Neural cell (in vitro differentiated cells): ENCODE data around the gene PDE1C. TPM values are rescaled to one million over a fixed set of nuclear protein-coding genes. Genes with fewer than 3 reads are reported as not detected.

Source experiments
- H2AFZ ChIP-seq: fragments of 200-600, 300-800 bp; sonication (generic), shearing (Covaris generic); 2 replicates; pipeline ENCODE4 v1.6.0; 2014; ENCODE audit warnings: low read depth, mild to moderate bottlenecking, antibody characterized with exemption, low read length, moderate library complexity
- H3F3A ChIP-seq: fragments of 200-600 bp; shearing (Covaris generic); 2 replicates; pipeline ENCODE4 v1.6.1; 2016; ENCODE audit warnings: mild to moderate bottlenecking, moderate library complexity, mixed read lengths, antibody characterized with exemption, low read length; ENCODE audit not compliant: insufficient read depth, poor library complexity, severe bottlenecking
- H3K27ac ChIP-seq: fragments of 200-600, 300-800 bp; sonication (generic), shearing (Covaris generic); 2 replicates; pipeline ENCODE4 v1.5.1; 2014; ENCODE audit warnings: mild to moderate bottlenecking, low read length, moderate library complexity
- H3K27me3 ChIP-seq: fragments of 300-800, 200-600 bp; sonication (generic), shearing (Covaris generic); 2 replicates; pipeline ENCODE4 v1.6.0; 2014; ENCODE audit warnings: mild to moderate bottlenecking, low read depth, low read length, moderate library complexity; ENCODE audit not compliant: insufficient read depth
- H3K36me3 ChIP-seq: fragments of 300-800, 200-600 bp; sonication (generic), shearing (Covaris generic); 2 replicates; pipeline ENCODE4 v1.5.1; 2014; ENCODE audit warnings: mild to moderate bottlenecking, antibody characterized with exemption, low read length, moderate library complexity; ENCODE audit not compliant: insufficient read depth
- H3K4me2 ChIP-seq: fragments of 300-800, 200-600 bp; sonication (generic), shearing (Covaris generic); 2 replicates; pipeline ENCODE4 v1.6.0; 2014; ENCODE audit warnings: mild to moderate bottlenecking, low read length
- H3K4me3 ChIP-seq: fragments of 300-800, 200-600 bp; sonication (generic), shearing (Covaris generic); 2 replicates; pipeline ENCODE4 v1.5.1; 2014; ENCODE audit warnings: mild to moderate bottlenecking, low read length, moderate library complexity
- H3K79me2 ChIP-seq: fragments of 200-600 bp; shearing (Covaris generic); replicated peaks from 2 replicates; pipeline ENCODE4 v1.6.0; 2014; ENCODE audit warnings: mild to moderate bottlenecking, low read length, moderate library complexity; ENCODE audit not compliant: insufficient read depth
- H3K9ac ChIP-seq: fragments of 300-800, 200-600 bp; sonication (generic), shearing (Covaris generic); 2 replicates; pipeline ENCODE4 v1.6.1; 2016; ENCODE audit warnings: mild to moderate bottlenecking, low read length, mixed read lengths
- H3K9me2 ChIP-seq: fragments of 200-600 bp; shearing (Covaris generic); 2 replicates; pipeline ENCODE4 v1.6.1; 2016; ENCODE audit warnings: mild to moderate bottlenecking, low read length, mixed read lengths; ENCODE audit not compliant: insufficient read depth
- H3K9me3 ChIP-seq: fragments of 200-600, 300-800 bp; sonication (generic), shearing (Covaris generic); 2 replicates; pipeline ENCODE4 v1.6.1; 2016; ENCODE audit warnings: mild to moderate bottlenecking, mixed run types, low read length, moderate library complexity, mixed read lengths
- H4K20me1 ChIP-seq: fragments of 200-600 bp; shearing (Covaris generic); 2 replicates; pipeline ENCODE4 v1.6.1; 2016; ENCODE audit warnings: mild to moderate bottlenecking, mixed run types; ENCODE audit not compliant: insufficient read depth
- CTCF ChIP-seq: fragments of 450-650 bp; IDR thresholded peaks from 2 replicates; pipeline ENCODE4 v1.5.1; 2014; ENCODE audit warnings: antibody characterized with exemption, mild to moderate bottlenecking, moderate library complexity; ENCODE audit not compliant: poor library complexity, severe bottlenecking
- EP300 ChIP-seq: fragments of 450-650 bp; conservative IDR thresholded peaks from 2 replicates; pipeline ENCODE4 v1.6.1; 2014; ENCODE audit warnings: antibody characterized with exemption, mild to moderate bottlenecking, moderate library complexity; ENCODE audit not compliant: poor library complexity, severe bottlenecking
- EZH2 ChIP-seq: fragments of 200-600, 300-800 bp; shearing (Covaris generic), sonication (generic); IDR thresholded peaks from 2 replicates; pipeline ENCODE4 v1.6.1; 2014; ENCODE audit warnings: antibody characterized with exemption, low read length, borderline replicate concordance, mild to moderate bottlenecking; ENCODE audit not compliant: insufficient read depth, poor library complexity, severe bottlenecking
- MXI1 ChIP-seq: fragments of 450-650 bp; conservative IDR thresholded peaks from 2 replicates; pipeline ENCODE4 v1.6.1; 2014; ENCODE audit warnings: antibody characterized with exemption, mild to moderate bottlenecking; ENCODE audit not compliant: poor library complexity, severe bottlenecking
- POLR2AphosphoS5 ChIP-seq: IDR thresholded peaks from 2 replicates; pipeline ENCODE4 v1.6.1; 2012
- RAD21 ChIP-seq: fragments of 450-650 bp; conservative IDR thresholded peaks from 2 replicates; pipeline ENCODE4 v1.6.1; 2014; ENCODE audit warnings: antibody characterized with exemption, mild to moderate bottlenecking, moderate library complexity
- SMC3 ChIP-seq: fragments of 450-650 bp; conservative IDR thresholded peaks from 2 replicates; pipeline ENCODE4 v1.6.1; 2014; ENCODE audit warnings: antibody characterized with exemption, mild to moderate bottlenecking, moderate library complexity; ENCODE audit not compliant: poor library complexity
- TAF1 ChIP-seq: IDR thresholded peaks from 2 replicates; pipeline ENCODE4 v1.6.1; 2012; ENCODE audit warnings: low read depth
- polyA plus RNA-seq: library from polyadenylated mRNA; depleted of rRNA; stranded (reverse); fragments of >200 nt; gene quantifications from 2 replicates; pipeline ENCODE4 v1.2.3, GENCODE V29; 2014
- TF ChIP-seq, protein P1 (sequence below): IDR thresholded peaks from 2 replicates; pipeline ENCODE4 v1.6.1; 2012; ENCODE audit warnings: borderline replicate concordance

The PDE1C gene
- polyA plus RNA-seq, 1 donor from 2014 or later = 6.6 TPM

DNA sequence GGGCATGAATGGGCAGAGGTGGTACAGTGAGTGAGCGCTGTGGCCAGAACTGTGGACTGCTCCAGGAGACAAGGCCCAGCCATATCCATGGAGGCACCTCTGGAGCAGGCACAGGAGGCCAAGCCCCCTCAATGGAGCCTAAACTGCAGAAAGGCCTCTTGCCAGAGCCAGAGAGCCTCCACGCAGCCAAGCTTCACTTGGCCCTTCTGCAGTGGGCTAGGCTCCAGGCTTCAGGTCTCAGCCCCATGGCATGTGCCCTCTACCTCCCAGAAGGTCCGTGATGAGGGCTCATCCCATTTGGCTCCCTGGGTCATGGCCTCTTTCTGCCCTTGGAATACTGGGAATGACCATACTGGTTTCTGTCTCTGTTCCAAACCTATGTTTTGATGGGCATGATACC, 8.9 kb downstream of the PDE1C start:
- H3F3A ChIP-seq = no peaks in the 10 kb centered on the region
- no peaks in the 10 kb centered on the region for H4K20me1 ChIP-seq
- H3K27ac ChIP-seq = no peak overlapping the region

DNA sequence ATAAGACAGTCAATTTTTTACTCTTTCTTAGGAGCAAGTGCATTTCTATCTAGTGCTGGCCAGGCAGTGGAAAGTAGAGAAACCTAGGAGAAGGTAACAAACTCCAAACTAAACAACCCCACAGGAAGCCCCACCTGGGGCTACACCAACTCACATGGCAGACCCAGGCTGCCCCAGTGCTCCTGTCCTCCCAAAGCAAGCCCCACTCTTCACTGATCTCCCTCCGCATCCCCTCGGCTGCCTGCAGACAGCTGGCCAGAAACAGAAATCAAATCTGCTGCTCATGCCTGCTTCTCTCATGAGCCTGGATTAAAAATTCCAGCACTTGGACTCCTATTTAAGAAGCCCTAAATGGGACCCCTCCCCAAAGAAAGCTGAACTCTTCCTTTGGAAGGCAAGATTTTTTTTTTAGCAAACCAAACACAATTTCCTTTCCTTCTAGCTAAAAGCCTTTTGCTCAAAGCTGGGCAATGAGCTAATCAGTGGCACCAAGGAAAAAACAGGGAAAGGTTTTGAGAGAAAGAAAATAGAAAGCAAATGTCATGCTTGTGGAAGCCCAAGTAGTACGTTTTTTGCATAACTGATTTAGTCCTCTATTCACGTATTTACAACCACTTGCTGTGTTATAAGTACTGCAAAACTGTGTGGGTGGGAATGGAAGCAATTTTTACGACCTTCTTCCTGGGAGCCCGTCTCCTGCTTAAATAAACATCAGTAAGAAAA, 10.8 kb downstream of the PDE1C start:
- Histone ChIP-seq H3F3A (no peaks in the 10 kb centered on the region), H3K36me3 (no peaks in the 10 kb centered on the region), H2AFZ (no peak overlapping the region), H3K4me2 (no peak overlapping the region), H3K9ac (no peak overlapping the region), H3K27ac (no peak overlapping the region), H3K79me2 (no peaks in the 10 kb centered on the region), H3K27me3 (no peaks in the 10 kb centered on the region), H3K4me3 (no peak overlapping the region), H4K20me1 (no peaks in the 10 kb centered on the region), H3K9me3 (no peaks in the 10 kb centered on the region), H3K9me2 (no peaks in the 10 kb centered on the region)
- no peak for TF ChIP-seq POLR2AphosphoS5
- no peak for TF ChIP-seq SMC3
- no peak for TF ChIP-seq EP300
- no peak for TF ChIP-seq CTCF
- no peak for TF ChIP-seq MXI1
- TF ChIP-seq RAD21 = no peak
- TF ChIP-seq, protein P1, sequence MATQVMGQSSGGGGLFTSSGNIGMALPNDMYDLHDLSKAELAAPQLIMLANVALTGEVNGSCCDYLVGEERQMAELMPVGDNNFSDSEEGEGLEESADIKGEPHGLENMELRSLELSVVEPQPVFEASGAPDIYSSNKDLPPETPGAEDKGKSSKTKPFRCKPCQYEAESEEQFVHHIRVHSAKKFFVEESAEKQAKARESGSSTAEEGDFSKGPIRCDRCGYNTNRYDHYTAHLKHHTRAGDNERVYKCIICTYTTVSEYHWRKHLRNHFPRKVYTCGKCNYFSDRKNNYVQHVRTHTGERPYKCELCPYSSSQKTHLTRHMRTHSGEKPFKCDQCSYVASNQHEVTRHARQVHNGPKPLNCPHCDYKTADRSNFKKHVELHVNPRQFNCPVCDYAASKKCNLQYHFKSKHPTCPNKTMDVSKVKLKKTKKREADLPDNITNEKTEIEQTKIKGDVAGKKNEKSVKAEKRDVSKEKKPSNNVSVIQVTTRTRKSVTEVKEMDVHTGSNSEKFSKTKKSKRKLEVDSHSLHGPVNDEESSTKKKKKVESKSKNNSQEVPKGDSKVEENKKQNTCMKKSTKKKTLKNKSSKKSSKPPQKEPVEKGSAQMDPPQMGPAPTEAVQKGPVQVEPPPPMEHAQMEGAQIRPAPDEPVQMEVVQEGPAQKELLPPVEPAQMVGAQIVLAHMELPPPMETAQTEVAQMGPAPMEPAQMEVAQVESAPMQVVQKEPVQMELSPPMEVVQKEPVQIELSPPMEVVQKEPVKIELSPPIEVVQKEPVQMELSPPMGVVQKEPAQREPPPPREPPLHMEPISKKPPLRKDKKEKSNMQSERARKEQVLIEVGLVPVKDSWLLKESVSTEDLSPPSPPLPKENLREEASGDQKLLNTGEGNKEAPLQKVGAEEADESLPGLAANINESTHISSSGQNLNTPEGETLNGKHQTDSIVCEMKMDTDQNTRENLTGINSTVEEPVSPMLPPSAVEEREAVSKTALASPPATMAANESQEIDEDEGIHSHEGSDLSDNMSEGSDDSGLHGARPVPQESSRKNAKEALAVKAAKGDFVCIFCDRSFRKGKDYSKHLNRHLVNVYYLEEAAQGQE = no peak

More for the DNA sequence above, 8.9 kb downstream of the PDE1C start:
- Histone ChIP-seq H3K79me2 (no peaks in the 10 kb centered on the region), H3K27me3 (no peaks in the 10 kb centered on the region), H3K9me3 (no peaks in the 10 kb centered on the region), H3K4me2 (no peak overlapping the region), H3K9me2 (no peaks in the 10 kb centered on the region), H3K4me3 (no peak overlapping the region), H2AFZ (no peak overlapping the region), H3K9ac (no peak overlapping the region), H3K36me3 (no peaks in the 10 kb centered on the region)
- TF ChIP-seq MXI1 (no peak), RAD21 (no peak), EZH2 (no peak), CTCF (no peak), SMC3 (no peak), TAF1 (no peak), EP300 (no peak), POLR2AphosphoS5 (no peak)
- TF ChIP-seq, protein P1 = no peak
